ENCODE data around the gene EMX2.

EMX2 gene

GRCh38 chr10:117587036-117587435 is 44.5 kb downstream of the EMX2 start:
- H2AFZ ChIP-seq (ENCODE audit: low read length): no peak overlapping the region
- no peaks in the 10 kb centered on the region for H3K9me3 ChIP-seq (ENCODE audit: low read length)
- no peaks in the 10 kb centered on the region for H3K4me1 ChIP-seq (ENCODE audit: insufficient read depth, low read length, severe bottlenecking)
- no peaks in the 10 kb centered on the region for H3K27me3 ChIP-seq (ENCODE audit: insufficient read depth, low read length)
- H3K27ac ChIP-seq (ENCODE audit: low read depth, low read length, poor library complexity, severe bottlenecking): no peak overlapping the region
- H3K4me2 ChIP-seq (ENCODE audit: low read length): no peak overlapping the region
- no peaks in the 10 kb centered on the region for H3K36me3 ChIP-seq (ENCODE audit: insufficient read depth, low read length)
- no peaks in the 10 kb centered on the region for H3F3A ChIP-seq (ENCODE audit: insufficient read depth, low read length)
- no peaks in the 10 kb centered on the region for H3K9me2 ChIP-seq (ENCODE audit: low read depth, low read length)
- H3K4me3 ChIP-seq (ENCODE audit: low read depth, low read length, poor library complexity, severe bottlenecking): no peak overlapping the region
- no peaks in the 10 kb centered on the region for H3K79me2 ChIP-seq (ENCODE audit: insufficient read depth, low read length)
- no peaks in the 10 kb centered on the region for H4K20me1 ChIP-seq (ENCODE audit: insufficient read depth, low read length)
- H3K9ac ChIP-seq (ENCODE audit: low read length): no peak overlapping the region
- TF ChIP-seq, protein P1, sequence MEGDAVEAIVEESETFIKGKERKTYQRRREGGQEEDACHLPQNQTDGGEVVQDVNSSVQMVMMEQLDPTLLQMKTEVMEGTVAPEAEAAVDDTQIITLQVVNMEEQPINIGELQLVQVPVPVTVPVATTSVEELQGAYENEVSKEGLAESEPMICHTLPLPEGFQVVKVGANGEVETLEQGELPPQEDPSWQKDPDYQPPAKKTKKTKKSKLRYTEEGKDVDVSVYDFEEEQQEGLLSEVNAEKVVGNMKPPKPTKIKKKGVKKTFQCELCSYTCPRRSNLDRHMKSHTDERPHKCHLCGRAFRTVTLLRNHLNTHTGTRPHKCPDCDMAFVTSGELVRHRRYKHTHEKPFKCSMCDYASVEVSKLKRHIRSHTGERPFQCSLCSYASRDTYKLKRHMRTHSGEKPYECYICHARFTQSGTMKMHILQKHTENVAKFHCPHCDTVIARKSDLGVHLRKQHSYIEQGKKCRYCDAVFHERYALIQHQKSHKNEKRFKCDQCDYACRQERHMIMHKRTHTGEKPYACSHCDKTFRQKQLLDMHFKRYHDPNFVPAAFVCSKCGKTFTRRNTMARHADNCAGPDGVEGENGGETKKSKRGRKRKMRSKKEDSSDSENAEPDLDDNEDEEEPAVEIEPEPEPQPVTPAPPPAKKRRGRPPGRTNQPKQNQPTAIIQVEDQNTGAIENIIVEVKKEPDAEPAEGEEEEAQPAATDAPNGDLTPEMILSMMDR (IDR thresholded peaks at IDR 0.05; ENCODE audit: low read length): no peak
- no peak for TF ChIP-seq EZH2 (IDR thresholded peaks at IDR 0.05; ENCODE audit: borderline replicate concordance, low read length)

- H3K9me2 ChIP-seq (ENCODE audit: low read depth, low read length): no peaks in the 10 kb centered on the region
- TF ChIP-seq, protein P1 (IDR thresholded peaks at IDR 0.05; ENCODE audit: low read length): no peak
- no peak for TF ChIP-seq EZH2 (IDR thresholded peaks at IDR 0.05; ENCODE audit: borderline replicate concordance, low read length)
- no peaks in the 10 kb centered on the region for H3K36me3 ChIP-seq (ENCODE audit: insufficient read depth, low read length)
- H3F3A ChIP-seq (ENCODE audit: insufficient read depth, low read length): no peaks in the 10 kb centered on the region
- H4K20me1 ChIP-seq (ENCODE audit: insufficient read depth, low read length): no peaks in the 10 kb centered on the region
- H3K4me2 ChIP-seq (ENCODE audit: low read length): no peak overlapping the region
- no peak overlapping the region for H3K4me3 ChIP-seq (ENCODE audit: low read depth, low read length, poor library complexity, severe bottlenecking)
- H3K9me3 ChIP-seq (ENCODE audit: low read length): no peaks in the 10 kb centered on the region
- H3K79me2 ChIP-seq (ENCODE audit: insufficient read depth, low read length): no peaks in the 10 kb centered on the region
- no peak overlapping the region for H3K27ac ChIP-seq (ENCODE audit: low read depth, low read length, poor library complexity, severe bottlenecking)
- no peaks in the 10 kb centered on the region for H3K4me1 ChIP-seq (ENCODE audit: insufficient read depth, low read length, severe bottlenecking)
- H3K9ac ChIP-seq (ENCODE audit: low read length): no peak overlapping the region
- no peaks in the 10 kb centered on the region for H3K27me3 ChIP-seq (ENCODE audit: insufficient read depth, low read length)
- H2AFZ ChIP-seq (ENCODE audit: low read length): no peak overlapping the region
These were observed 47.7 kb downstream of the EMX2 start for GRCh38 chr10:117590101-117590875.

DNA sequence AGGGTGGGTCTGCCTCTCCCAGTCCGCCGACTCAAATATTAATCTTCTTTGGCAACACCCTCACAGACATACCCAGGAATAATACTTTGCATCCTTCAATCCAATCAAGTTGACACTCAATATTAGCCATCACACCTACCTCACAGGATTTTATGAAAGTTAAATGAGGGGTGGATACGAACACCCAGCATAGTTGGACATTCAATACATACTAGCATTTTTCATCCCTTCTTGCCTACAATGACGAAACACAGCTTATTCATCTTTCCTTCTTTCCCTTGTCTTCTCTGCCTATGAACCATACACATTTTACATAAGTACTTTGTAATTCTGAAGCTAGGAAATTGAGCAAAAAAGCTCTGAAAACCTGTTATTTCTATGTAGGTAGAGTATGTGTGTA is 48.5 kb downstream of the EMX2 start:
- Histone ChIP-seq H4K20me1 (ENCODE audit: insufficient read depth, low read length) (no peaks in the 10 kb centered on the region), H3K9ac (ENCODE audit: low read length) (no peak overlapping the region), H3K9me3 (ENCODE audit: low read length) (no peaks in the 10 kb centered on the region), H3K4me2 (ENCODE audit: low read length) (no peak overlapping the region), H3K4me3 (ENCODE audit: low read depth, low read length, poor library complexity, severe bottlenecking) (no peak overlapping the region), H2AFZ (ENCODE audit: low read length) (no peak overlapping the region), H3K9me2 (ENCODE audit: low read depth, low read length) (no peaks in the 10 kb centered on the region), H3K4me1 (ENCODE audit: insufficient read depth, low read length, severe bottlenecking) (no peaks in the 10 kb centered on the region), H3K27ac (ENCODE audit: low read depth, low read length, poor library complexity, severe bottlenecking) (no peak overlapping the region), H3K79me2 (ENCODE audit: insufficient read depth, low read length) (no peaks in the 10 kb centered on the region), H3K36me3 (ENCODE audit: insufficient read depth, low read length) (no peaks in the 10 kb centered on the region), H3K27me3 (ENCODE audit: insufficient read depth, low read length) (no peaks in the 10 kb centered on the region), H3F3A (ENCODE audit: insufficient read depth, low read length) (no peaks in the 10 kb centered on the region)
- TF ChIP-seq, protein P1 (IDR thresholded peaks at IDR 0.05; ENCODE audit: low read length): no peak
- TF ChIP-seq EZH2 (IDR thresholded peaks at IDR 0.05; ENCODE audit: borderline replicate concordance, low read length): no peak

All from OCI-LY1 (cell line).